Sciatic nerve (tissue), 2 donors: ENCODE measurements around the gene LAPTM5. TPM values are rescaled to one million over a fixed set of nuclear protein-coding genes. Genes with fewer than 3 reads are reported as not detected.

Experiments used
- ATAC-seq: fragments of 200-7000 bp; cut with Tn5 transposase; one replicate; pipeline ENCODE4 v1.9.1; 2020; ENCODE audit warnings: mild to moderate bottlenecking, moderate library complexity
- DNase-seq: peaks from one replicate; pipeline ENCODE4 v3.0.0-alpha.2; 2020; ENCODE audit warnings: low spot score
- intact Hi-C: fragments of 100-400 bp; cut with DNase I; formaldehyde crosslinking; loops from one replicate; pipeline ENCODE4 v1.14.2; 2022
- total RNA-seq: library from RNA; stranded (reverse); fragmentation: NEBNext Ultra II Directional; extraction: Animal tissue kit (Norgen Biotek cat#: 25700); gene quantifications from one replicate; pipeline ENCODE4 v1.2.1, GENCODE V29; 2021
- donor health status: DM: no; HTN: no; CAD: no.
- donor health status: DM: no; HTN: no; CAD: no.

The LAPTM5 gene
- total RNA-seq, 1 donor from 2014 or later: 65.0 TPM

DNA sequence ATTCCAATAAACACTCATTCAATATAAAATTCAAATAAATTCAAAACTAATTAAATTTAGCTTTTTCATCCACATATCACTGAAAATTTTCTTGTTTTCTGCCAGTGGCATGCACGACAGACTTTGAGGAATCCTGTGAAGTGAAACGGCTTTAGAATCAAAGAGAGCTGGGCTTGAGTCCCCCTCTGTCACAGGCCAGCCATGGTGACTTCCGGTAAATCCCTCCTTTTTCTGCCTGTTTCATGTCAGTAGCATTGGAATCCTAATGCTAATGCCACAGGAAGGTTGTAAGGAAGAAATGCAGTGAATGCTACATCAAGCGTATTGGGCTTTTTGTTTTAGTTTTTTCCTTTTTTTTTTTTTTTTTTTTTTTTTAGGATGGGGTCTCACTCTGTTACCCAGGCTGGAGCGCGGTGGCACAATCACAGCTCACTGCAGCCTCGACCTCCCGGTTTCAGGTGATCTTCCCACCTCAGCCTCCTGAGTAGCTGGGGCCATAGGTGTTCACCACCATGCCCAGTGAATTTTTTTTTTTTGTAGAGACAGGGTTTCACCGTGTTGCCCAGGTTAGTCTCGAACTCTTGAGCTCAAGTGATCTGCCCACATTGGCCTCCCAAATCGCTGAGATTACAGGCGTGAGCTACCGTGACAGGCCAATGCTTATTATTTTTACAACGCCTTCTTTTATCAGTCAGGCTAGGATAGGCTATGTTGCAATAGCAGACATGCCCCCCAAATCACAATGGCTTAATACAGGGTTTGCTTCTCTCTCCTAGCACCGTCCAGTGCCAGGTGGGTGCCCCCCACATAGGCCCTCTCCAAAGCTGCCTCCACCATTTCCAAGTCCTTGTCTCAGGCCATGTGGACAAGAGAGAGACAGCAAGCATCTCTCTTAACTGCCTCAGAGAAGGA lies 30.5 kb downstream of the LAPTM5 start:
- intact Hi-C loops: no loop called here
- no peak for ATAC-seq
- no peak for DNase-seq

DNA sequence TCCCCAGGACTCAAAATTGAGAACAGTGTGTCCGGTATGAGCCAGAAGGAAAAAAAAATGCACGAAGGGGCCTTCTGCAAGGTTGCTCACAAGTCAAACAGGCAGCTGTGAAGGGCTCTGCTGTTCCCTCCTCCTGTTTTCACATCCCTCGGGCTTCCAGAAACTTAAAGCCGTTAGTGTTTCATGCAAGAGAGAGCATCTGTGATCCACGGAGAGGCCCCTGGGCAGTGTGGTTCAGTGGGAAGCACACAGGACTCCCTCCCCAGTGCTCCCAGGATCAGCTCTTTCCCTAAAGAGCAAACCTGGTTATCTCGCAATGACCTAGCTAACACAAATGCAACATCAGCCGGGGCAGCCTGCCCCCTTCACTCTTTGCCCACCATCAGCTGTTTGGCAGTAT lies 31.3 kb downstream of the LAPTM5 start:
- no peak for ATAC-seq
- no peak for DNase-seq
- intact Hi-C loops: no loop called here

DNA sequence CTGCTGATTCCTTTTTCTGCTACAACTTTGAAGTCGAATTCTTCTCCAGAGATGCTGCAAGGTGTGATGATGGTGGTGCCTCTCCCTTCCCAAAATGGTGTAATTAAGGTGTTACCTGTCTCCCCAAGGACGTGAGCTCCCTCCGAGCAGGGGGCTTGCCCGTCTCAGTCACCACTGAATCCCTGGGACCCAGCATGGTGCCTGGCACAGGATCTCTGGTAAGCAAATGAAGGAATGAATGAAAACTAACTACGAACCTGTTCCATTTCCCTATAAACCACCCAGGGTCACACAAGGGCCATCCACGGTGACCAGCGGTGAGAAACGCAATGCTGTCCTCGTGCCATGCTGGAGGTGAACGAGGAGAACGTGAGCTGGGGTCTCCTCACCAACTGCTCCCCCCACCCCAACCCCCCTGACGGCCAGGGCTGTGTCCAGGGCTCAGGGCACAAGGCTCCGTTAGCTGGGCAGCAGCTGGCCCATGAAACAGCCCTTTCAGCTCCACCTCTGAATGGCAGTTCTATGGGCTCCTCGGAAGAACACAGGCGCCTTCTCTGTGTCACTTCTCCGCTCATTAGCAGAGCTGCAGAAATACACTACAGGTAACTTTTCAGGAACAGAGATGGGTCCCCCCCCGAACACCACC lies 32.0 kb downstream of the LAPTM5 start:
- DNase-seq (no peak), ATAC-seq (no peak)
- intact Hi-C loops: no loop called here

GRCh38 chr1:30724655-30725421 lies 32.7 kb downstream of the LAPTM5 start:
- DNase-seq (no peak), ATAC-seq (no peak)
- intact Hi-C loops: loop anchor here (5.0 kb wide), 1 partner anchor 187 kb away; no protein-coding TSS in a partner anchor

GRCh38 chr1:30724175-30724574 lies 33.4 kb downstream of the LAPTM5 start:
- no peak for DNase-seq
- ATAC-seq: no peak
- intact Hi-C loops: loop anchor here (5.0 kb wide), 1 partner anchor 188 kb away; no protein-coding TSS in a partner anchor

GRCh38 chr1:30723331-30723755 lies 34.2 kb downstream of the LAPTM5 start, which contains the start of gene MATN1:
MATN1 (minus strand) TSS chr1:30723585; CDS start chr1:30723551, 34 bp downstream.
- intact Hi-C loops: loop anchor here (5.0 kb wide), 1 partner anchor 189 kb away; no protein-coding TSS in a partner anchor
- DNase-seq (no peak), ATAC-seq (no peak)

GRCh38 chr1:30721812-30722537 lies 35.6 kb downstream of the LAPTM5 start:
- intact Hi-C loops: loop anchor here (2.0 to 5.0 kb wide), 2 partner anchors 57 to 190 kb away; no protein-coding TSS in a partner anchor
- ATAC-seq (no peak), DNase-seq (no peak)

- ATAC-seq (no peak), DNase-seq (no peak)
- intact Hi-C loops: loop anchor here (2.0 to 5.0 kb wide), 2 partner anchors 57 to 191 kb away; no protein-coding TSS in a partner anchor
Measured at GRCh38 chr1:30721341-30721793, 36.2 kb downstream of the LAPTM5 start.

DNA sequence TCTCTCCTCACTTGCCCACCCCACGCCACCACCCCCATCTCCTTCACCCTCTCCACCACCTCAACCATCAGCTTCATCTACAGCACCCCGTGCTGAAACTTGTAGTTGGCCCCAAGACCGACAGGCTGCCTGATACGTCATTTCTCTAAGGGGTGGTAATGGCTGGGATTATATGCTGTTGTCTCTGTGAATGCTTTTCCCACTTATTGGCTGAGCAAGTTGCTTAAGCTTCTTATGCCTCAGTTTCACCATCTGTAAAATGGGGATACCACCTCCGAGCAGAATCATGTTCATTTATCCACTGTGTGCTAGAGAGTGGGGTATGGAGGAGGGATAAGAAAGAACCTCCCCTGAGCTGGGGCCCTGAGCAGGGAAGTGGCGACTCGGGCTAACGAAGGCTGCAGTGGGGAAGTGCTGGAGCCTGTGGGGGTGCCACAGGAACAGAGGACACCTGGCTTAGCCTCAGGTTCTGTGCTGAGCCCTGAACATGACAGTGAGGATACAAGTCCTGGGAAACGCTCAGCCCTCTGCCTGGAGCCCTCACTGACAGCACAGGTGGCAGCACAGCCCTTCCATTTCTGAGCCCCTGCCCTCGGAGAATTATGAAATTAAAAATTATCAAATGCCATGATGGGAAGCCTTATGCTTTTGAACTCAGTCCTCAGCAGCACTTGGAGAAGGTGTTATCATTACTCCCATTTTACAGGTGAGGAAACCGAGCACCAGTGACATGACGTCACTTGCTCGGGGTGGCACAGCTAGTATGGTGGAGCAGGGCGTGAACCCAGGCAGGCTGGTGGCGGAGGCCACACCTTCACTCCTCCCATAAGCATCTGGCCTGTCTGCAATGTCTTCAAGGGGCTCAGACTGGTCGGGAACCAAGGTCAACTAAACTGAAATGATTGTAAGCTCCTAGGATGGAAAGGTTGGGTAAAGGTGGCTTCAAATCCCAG lies 37.0 kb downstream of the LAPTM5 start:
- no peak for ATAC-seq
- intact Hi-C loops: loop anchor here (2.0 to 5.0 kb wide), 2 partner anchors 58 to 192 kb away; no protein-coding TSS in a partner anchor
- DNase-seq: no peak

GRCh38 chr1:30719406-30720270 lies 37.9 kb downstream of the LAPTM5 start:
- intact Hi-C loops: loop anchor here (2.0 to 5.0 kb wide), 3 partner anchors 59 to 1492 kb away; no protein-coding TSS in a partner anchor
- ATAC-seq (no peak), DNase-seq (no peak)

DNA sequence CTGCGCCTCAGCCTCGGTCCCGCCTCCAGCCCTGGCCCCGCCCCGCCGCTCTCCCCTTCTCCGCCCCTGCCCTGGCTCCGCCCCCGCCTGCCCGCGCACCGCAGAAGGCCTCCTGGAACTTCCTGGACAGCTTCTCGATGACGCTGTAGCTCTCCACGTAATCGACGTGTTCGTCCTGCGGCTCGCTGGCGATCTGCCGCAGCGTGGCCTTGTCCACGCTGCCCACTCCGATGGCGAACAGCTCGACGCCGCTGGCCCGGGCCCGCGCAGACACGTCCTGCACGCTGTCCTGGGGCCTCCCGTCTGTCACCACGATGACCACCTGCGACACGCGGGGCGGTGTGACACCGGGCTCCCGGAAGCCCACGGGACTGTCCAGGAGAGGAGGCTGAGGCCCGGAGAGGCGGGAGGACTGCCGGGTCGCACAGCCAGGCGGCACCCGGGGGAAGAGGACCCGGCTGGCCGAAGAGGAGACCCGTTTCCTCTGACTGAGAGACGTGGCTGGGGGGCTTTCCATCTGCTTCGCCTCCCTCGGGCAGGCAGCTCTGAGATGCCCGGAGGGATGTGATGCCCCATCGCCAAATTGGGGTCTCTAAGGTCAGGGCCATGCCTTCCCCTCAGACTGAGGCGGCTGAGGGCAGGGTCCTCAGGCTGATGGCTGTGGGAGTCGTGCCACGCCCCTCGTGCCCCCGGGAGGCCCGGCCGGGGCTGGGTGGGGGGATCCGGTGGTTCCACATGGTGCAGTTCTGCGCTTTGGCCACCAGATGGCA lies 38.8 kb downstream of the LAPTM5 start:
- intact Hi-C loops: loop anchor here (5.0 kb wide), 1 partner anchor 1492 kb away; no protein-coding TSS in a partner anchor
- peak; percentile 87 for ATAC-seq
- DNase-seq: peak; percentile 94

GRCh38 chr1:30718091-30718635 lies 39.4 kb downstream of the LAPTM5 start:
- DNase-seq (peak; percentile 100), ATAC-seq (peak; percentile 91)
- intact Hi-C loops: loop anchor here (5.0 kb wide), 1 partner anchor 1491 kb away; no protein-coding TSS in a partner anchor

DNA sequence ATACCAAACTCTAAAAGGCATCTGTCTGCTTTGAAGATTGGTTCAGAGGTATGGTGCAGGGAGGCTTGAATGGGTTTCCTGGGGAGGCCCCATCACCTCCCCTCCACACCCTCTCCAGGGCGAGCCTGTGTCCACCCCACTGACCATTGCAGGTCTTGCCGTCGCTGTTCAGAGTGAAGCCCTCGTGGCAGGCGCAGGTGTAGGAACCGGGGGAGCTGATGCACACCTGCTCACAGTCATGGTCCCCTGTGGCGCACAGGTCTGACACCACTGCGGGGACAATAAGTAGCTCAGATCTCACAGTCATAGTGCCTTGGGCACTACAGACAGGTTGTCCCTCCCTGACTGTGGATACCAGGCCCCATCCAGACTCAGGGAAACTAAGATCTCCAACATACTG lies 40.9 kb downstream of the LAPTM5 start:
- DNase-seq: no peak

DNA sequence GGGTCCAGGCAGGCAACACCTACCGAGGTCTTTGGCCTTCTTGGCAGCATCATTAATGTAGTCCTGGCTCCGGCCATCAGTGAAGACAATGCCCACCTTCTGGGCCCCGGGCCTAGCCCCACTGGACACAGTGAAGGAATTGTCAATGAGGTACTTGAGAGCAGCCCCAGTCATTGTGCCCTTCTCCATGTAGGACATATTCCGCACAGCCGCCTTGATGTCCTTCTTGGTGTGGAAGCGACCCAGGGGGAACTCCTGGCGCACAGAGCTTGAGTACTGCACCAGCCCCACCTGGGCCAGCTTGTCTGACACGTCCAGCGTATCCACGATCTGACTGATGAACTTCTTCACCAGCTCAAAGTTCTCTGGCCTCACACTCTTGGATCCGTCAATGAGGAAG lies 41.7 kb downstream of the LAPTM5 start:
- ATAC-seq: no peak
- intact Hi-C loops: loop anchor here (5.0 kb wide), 1 partner anchor 1489 kb away; no protein-coding TSS in a partner anchor
- no peak for DNase-seq

More for the DNA sequence above, 40.9 kb downstream of the LAPTM5 start:
- no peak for ATAC-seq
- intact Hi-C loops: loop anchor here (5.0 kb wide), 1 partner anchor 1489 kb away; no protein-coding TSS in a partner anchor

DNA sequence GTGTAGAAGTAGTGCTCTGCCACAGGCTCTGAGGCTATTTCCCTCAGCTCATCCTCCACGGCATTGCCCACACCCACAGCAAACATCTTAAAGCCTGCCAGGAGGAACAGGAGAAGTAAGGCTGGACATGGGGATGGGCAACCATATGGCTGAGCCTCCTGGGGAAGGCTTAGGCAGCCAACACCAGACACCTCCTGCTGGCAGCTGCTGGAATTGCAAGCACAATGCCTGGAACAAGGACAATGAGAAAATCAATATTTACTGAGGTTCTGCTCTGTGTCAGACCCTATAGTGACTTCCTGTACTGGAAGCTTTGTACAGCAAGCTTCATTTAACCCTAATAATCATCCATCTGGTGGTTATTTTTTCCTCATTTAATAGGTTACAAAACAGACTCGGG lies 42.4 kb downstream of the LAPTM5 start:
- DNase-seq (no peak), ATAC-seq (no peak)
- intact Hi-C loops: loop anchor here (5.0 kb wide), 1 partner anchor 1488 kb away; no protein-coding TSS in a partner anchor
